Endodermal cell (in vitro differentiated cells): ENCODE measurements around the gene SPCS2. TPM values are rescaled to one million over a fixed set of nuclear protein-coding genes. Genes with fewer than 3 reads are reported as not detected.
A peak's percentile ranks its signal among the peaks of the same experiment; 100 is the strongest.
"Not testable (repeated sequence)": the region's sequence is repeated elsewhere in the genome, so short reads cannot be mapped to it uniquely, and the experiment has no call there.

Experiments used
- DNase-seq: peaks from one replicate; pipeline ENCODE4 v3.0.0-alpha.2; 2017
- H3K27ac ChIP-seq: 2 replicates; pipeline ENCODE4 v1.5.1; 2013; ENCODE audit warnings: mild to moderate bottlenecking, low read depth, low read length, moderate library complexity
- H3K27me3 ChIP-seq: 2 replicates; pipeline ENCODE4 v1.6.1; 2013; ENCODE audit warnings: mild to moderate bottlenecking, low read length, moderate library complexity; ENCODE audit not compliant: insufficient read depth, control insufficient read depth, poor library complexity, severe bottlenecking
- H3K36me3 ChIP-seq: 2 replicates; pipeline ENCODE4 v1.7.0; 2013; ENCODE audit warnings: mild to moderate bottlenecking, low read length, moderate library complexity; ENCODE audit not compliant: control insufficient read depth, insufficient read depth
- H3K4me1 ChIP-seq: one replicate; pipeline ENCODE4 v1.7.0; 2013; ENCODE audit warnings: low read length; ENCODE audit not compliant: control insufficient read depth, insufficient read depth
- H3K4me3 ChIP-seq: 2 replicates; pipeline ENCODE4 v1.5.1; 2013; ENCODE audit warnings: mild to moderate bottlenecking, low read length, moderate library complexity
- H3K9ac ChIP-seq: 2 replicates; pipeline ENCODE4 v1.6.1; 2013; ENCODE audit warnings: mild to moderate bottlenecking, low read length, moderate library complexity; ENCODE audit not compliant: poor library complexity, severe bottlenecking; ENCODE audit errors: extremely low read depth
- H3K9me3 ChIP-seq: 2 replicates; pipeline ENCODE4 v1.6.1; 2013; ENCODE audit warnings: mild to moderate bottlenecking, low read length, moderate library complexity; ENCODE audit not compliant: control insufficient read depth
- H3K27ac Mint-ChIP-seq: 2 replicates; pipeline ENCODE4 v1.8.0; 2020; ENCODE audit warnings: mixed read lengths
- H3K27me3 Mint-ChIP-seq: 2 replicates; pipeline ENCODE4 v1.8.0; 2021; ENCODE audit warnings: mild to moderate bottlenecking, mixed read lengths; ENCODE audit not compliant: insufficient read depth
- H3K36me3 Mint-ChIP-seq: 2 replicates; pipeline ENCODE4 v1.8.0; 2020; ENCODE audit warnings: low read depth, mixed read lengths
- H3K4me1 Mint-ChIP-seq: 2 replicates; pipeline ENCODE4 v1.8.0; 2020; ENCODE audit warnings: mixed read lengths
- H3K4me3 Mint-ChIP-seq: 2 replicates; pipeline ENCODE4 v1.8.0; 2020; ENCODE audit warnings: mild to moderate bottlenecking, moderate library complexity, mixed read lengths
- H3K9me3 Mint-ChIP-seq: 2 replicates; pipeline ENCODE4 v1.8.0; 2020; ENCODE audit warnings: mild to moderate bottlenecking, mixed read lengths
- CTCF ChIP-seq: fragments of 200-600 bp; sonication (generic); conservative IDR thresholded peaks from 2 replicates; pipeline ENCODE4 v1.5.0; 2021; ENCODE audit warnings: antibody characterized with exemption, mild to moderate bottlenecking
- WGBS, 2 experiments: methylation state at CpG; one replicate each; pipeline versions ENCODE4 v1.1.5 to v1.1.7; 2013; ENCODE audit warnings: missing lambda C conversion rate in 2 of 2, mixed read lengths in 1 of 2; ENCODE audit not compliant: insufficient coverage in 1 of 2, insufficient read length in 1 of 2; 5-methylcytosine and 5-hydroxymethylcytosine counted together
- total RNA-seq, 2 donors: library from RNA; stranded (reverse); fragmentation: NEBNext Ultra II Directional in 1 of 2; extraction: Animal tissue kit (Norgen Biotek cat#: 25700) in 1 of 2; gene quantifications; 2 replicates in 1 of 2; 3 replicates in 1 of 2; pipeline ENCODE4 v1.2.1, GENCODE V29; 2021

SPCS2 gene
- total RNA-seq, 2 donors from 2014 or later, result 131 to 141 TPM

GRCh38 chr11:74984730-74985129, 35.7 kb downstream of the SPCS2 start:
- DNase-seq, result no peak
- peaks cover 12% of the 10 kb centered on the region for H3K36me3 ChIP-seq
- no peak overlapping the region for H3K9ac ChIP-seq
- no peaks in the 10 kb centered on the region for H3K4me1 ChIP-seq
- no peak for TF ChIP-seq CTCF
- H3K27ac ChIP-seq, result no peak overlapping the region
- no peak overlapping the region for H3K27ac Mint-ChIP-seq
- peaks cover 6% of the 10 kb centered on the region for H3K36me3 Mint-ChIP-seq
- no peak overlapping the region for H3K4me3 Mint-ChIP-seq
- H3K9me3 Mint-ChIP-seq, result no peaks in the 10 kb centered on the region
- H3K9me3 ChIP-seq, result no peaks in the 10 kb centered on the region
- H3K27me3 Mint-ChIP-seq, result peaks cover 8% of the 10 kb centered on the region
- no peak overlapping the region for H3K4me3 ChIP-seq
- peaks cover 6% of the 10 kb centered on the region for H3K27me3 ChIP-seq
- WGBS, 2 experiments, result 89% methylated on average over 2 of the region's 2 CpGs; no CpG with 5 or more reads in 1 of the 2 experiments
- H3K4me1 Mint-ChIP-seq, result peaks cover 4% of the 10 kb centered on the region

GRCh38 chr11:74988541-74989259, 39.6 kb downstream of the SPCS2 start, which contains the start of gene NEU3:
Gene NEU3 (plus strand): TSS chr11:74988933. CDS start chr11:74989061, 128 bp downstream.
- H3K9me3 ChIP-seq, result no peaks in the 10 kb centered on the region
- Mint-ChIP-seq H3K4me1 (peaks cover 18% of the 10 kb centered on the region), H3K27ac (peak within 1 kb of the TSS; percentile 90), H3K9me3 (no peaks in the 10 kb centered on the region), H3K4me3 (peak within 1 kb of the TSS; percentile 85), H3K27me3 (peaks cover 31% of the 10 kb centered on the region), H3K36me3 (no peaks in the 10 kb centered on the region)
- H3K4me3 ChIP-seq, result peak within 1 kb of the TSS; percentile 86
- no peak for TF ChIP-seq CTCF
- peaks cover 10% of the 10 kb centered on the region for H3K4me1 ChIP-seq
- WGBS, 2 experiments, result 1 to 3% methylated on average over 21 to 46 of the region's 46 CpGs
- H3K27ac ChIP-seq, result no peak within 1 kb of the TSS
- peaks cover 41% of the 10 kb centered on the region for H3K27me3 ChIP-seq
- H3K36me3 ChIP-seq, result no peaks in the 10 kb centered on the region
- DNase-seq, result peak; percentile 94
- peak within 1 kb of the TSS; percentile 55 for H3K9ac ChIP-seq

GRCh38 chr11:74989260-74989638, 40.2 kb downstream of the SPCS2 start:
- 8 to 16% methylated on average over 4 to 8 of the region's 8 CpGs for WGBS, 2 experiments
- H3K9me3 ChIP-seq, result no peaks in the 10 kb centered on the region
- H3K27ac Mint-ChIP-seq, result peak overlapping the region; percentile 90

GRCh38 chr11:74990150-74990549, 41.1 kb downstream of the SPCS2 start:
- H3K27me3 ChIP-seq, result peaks cover 56% of the 10 kb centered on the region
- H3K27ac Mint-ChIP-seq, H3K9ac ChIP-seq, H3K4me3 ChIP-seq, DNase-seq, H3K27ac ChIP-seq, H3K36me3 Mint-ChIP-seq, H3K9me3 ChIP-seq, H3K9me3 Mint-ChIP-seq, H3K36me3 ChIP-seq, H3K4me3 Mint-ChIP-seq: not testable (repeated sequence)
- Mint-ChIP-seq H3K4me1 (peaks cover 18% of the 10 kb centered on the region), H3K27me3 (peaks cover 39% of the 10 kb centered on the region)
- WGBS, 2 experiments, result 94 to 100% methylated on average over 2 to 4 of the region's 4 CpGs
- H3K4me1 ChIP-seq, result peaks cover 10% of the 10 kb centered on the region

More at GRCh38 chr11:74989260-74989638, 40.2 kb downstream of the SPCS2 start:
- Mint-ChIP-seq H3K9me3 (no peaks in the 10 kb centered on the region), H3K4me1 (peaks cover 18% of the 10 kb centered on the region), H3K4me3 (peak overlapping the region; percentile 85), H3K27me3 (peaks cover 34% of the 10 kb centered on the region), H3K36me3 (no peaks in the 10 kb centered on the region)
- Histone ChIP-seq H3K9ac (peak overlapping the region; percentile 55), H3K4me3 (peak overlapping the region; percentile 86), H3K27me3 (peaks cover 47% of the 10 kb centered on the region), H3K27ac (no peak overlapping the region), H3K36me3 (no peaks in the 10 kb centered on the region), H3K4me1 (peaks cover 10% of the 10 kb centered on the region)
- no peak for TF ChIP-seq CTCF
- no peak for DNase-seq
